ENCODE measurements around the gene CDK11A. TPM values are rescaled to one million over a fixed set of nuclear protein-coding genes. Genes with fewer than 3 reads are reported as not detected.

CDK11A gene
- polyA plus RNA-seq, 3 donors = 4.4 to 80.1 (median 13.3) TPM

- Histone ChIP-seq H3K27me3 (ENCODE audit: control insufficient read depth in 2 of 2, insufficient read depth in 2 of 2, low read length in 2 of 2) (no peaks in the 10 kb centered on the region), H3K4me3 (replicated peaks in 1 of 3; ENCODE audit: low read depth in 2 of 3, low read length in 3 of 3) (no peak overlapping the region), H3K79me2 (ENCODE audit: insufficient read depth, low read length) (no peaks in the 10 kb centered on the region), H3K27ac (ENCODE audit: low read depth in 1 of 2, low read length in 2 of 2) (no peak overlapping the region), H4K20me1 (ENCODE audit: insufficient read depth, low read length) (peaks cover 2% of the 10 kb centered on the region), H2AFZ (ENCODE audit: insufficient read depth, low read depth, low read length, poor library complexity, severe bottlenecking) (no peak overlapping the region), H3K9ac (ENCODE audit: insufficient read depth, low read length, poor library complexity, severe bottlenecking) (no peak overlapping the region), H3K4me2 (replicated peaks; ENCODE audit: extremely low read depth, low read length, poor library complexity, severe bottlenecking) (no peak overlapping the region), H3K36me3 (replicated peaks in 1 of 2; ENCODE audit: control insufficient read depth in 1 of 2, insufficient read depth in 2 of 2, low read length in 2 of 2) (peaks cover 44 to 53% of the 10 kb centered on the region in 2 donors), H3K4me1 (ENCODE audit: control insufficient read depth in 1 of 2, insufficient read depth in 2 of 2, low read length in 2 of 2) (no peaks in the 10 kb centered on the region), H3K9me3 (replicated peaks in 1 of 2; ENCODE audit: control insufficient read depth in 1 of 2, insufficient read depth in 1 of 2, low read length in 2 of 2) (no peaks in the 10 kb centered on the region)
- no peaks in the 10 kb centered on the region for H3K9me3 Mint-ChIP-seq
- no peak for TF ChIP-seq CTCF (IDR thresholded peaks at IDR 0.05)
- no peak overlapping the region for H3K27ac Mint-ChIP-seq
- intact Hi-C loops (cut with micrococcal nuclease) = no loop called here
- WGBS (ENCODE audit: insufficient coverage) = 95% methylated on average over 19 of the region's 25 CpGs
- peaks cover 35 to 57% of the 10 kb centered on the region in 2 donors for H3K36me3 Mint-ChIP-seq
- H3K4me3 Mint-ChIP-seq = no peak overlapping the region
- peaks cover 4% of the 10 kb centered on the region for H3K4me1 Mint-ChIP-seq
- H3K27me3 Mint-ChIP-seq (ENCODE audit: low read depth in 3 of 3) = peaks cover 0 to 2% (median 1%) of the 10 kb centered on the region in 3 donors
- DNase-seq = no peak
These were observed 51.8 kb downstream of the CDK11A start for GRCh38 chr1:1672181-1672965.

GRCh38 chr1:1671365-1672119 lies 52.6 kb downstream of the CDK11A start:
- H3K27me3 Mint-ChIP-seq (ENCODE audit: low read depth in 3 of 3) = peaks cover 0 to 2% (median 1%) of the 10 kb centered on the region in 3 donors
- H2AFZ ChIP-seq (ENCODE audit: insufficient read depth, low read depth, low read length, poor library complexity, severe bottlenecking) = no peak overlapping the region
- H3K36me3 Mint-ChIP-seq = peaks cover 37 to 62% of the 10 kb centered on the region in 2 donors
- intact Hi-C loops (cut with micrococcal nuclease) = no loop called here
- H3K9me3 ChIP-seq (replicated peaks in 1 of 2; ENCODE audit: control insufficient read depth in 1 of 2, insufficient read depth in 1 of 2, low read length in 2 of 2) = no peaks in the 10 kb centered on the region
- H3K4me1 ChIP-seq (ENCODE audit: control insufficient read depth in 1 of 2, insufficient read depth in 2 of 2, low read length in 2 of 2) = no peaks in the 10 kb centered on the region
- no peak overlapping the region for H3K4me2 ChIP-seq (replicated peaks; ENCODE audit: extremely low read depth, low read length, poor library complexity, severe bottlenecking)
- no peaks in the 10 kb centered on the region for H3K79me2 ChIP-seq (ENCODE audit: insufficient read depth, low read length)
- peaks cover 46 to 56% of the 10 kb centered on the region in 2 donors for H3K36me3 ChIP-seq (replicated peaks in 1 of 2; ENCODE audit: control insufficient read depth in 1 of 2, insufficient read depth in 2 of 2, low read length in 2 of 2)
- no peaks in the 10 kb centered on the region for H3K27me3 ChIP-seq (ENCODE audit: control insufficient read depth in 2 of 2, insufficient read depth in 2 of 2, low read length in 2 of 2)
- no peaks in the 10 kb centered on the region for H4K20me1 ChIP-seq (ENCODE audit: insufficient read depth, low read length)
- no peak overlapping the region for H3K4me3 Mint-ChIP-seq
- H3K27ac Mint-ChIP-seq = peak overlapping the region in 2 of 7 donors; percentile 6 to 57
- no peak overlapping the region for H3K27ac ChIP-seq (ENCODE audit: low read depth in 1 of 2, low read length in 2 of 2)
- WGBS (ENCODE audit: insufficient coverage) = 98% methylated on average over 18 of the region's 27 CpGs
- DNase-seq = no peak
- no peak overlapping the region for H3K9ac ChIP-seq (ENCODE audit: insufficient read depth, low read length, poor library complexity, severe bottlenecking)
- TF ChIP-seq CTCF (IDR thresholded peaks at IDR 0.05) = no peak
- H3K4me3 ChIP-seq (replicated peaks in 1 of 3; ENCODE audit: low read depth in 2 of 3, low read length in 3 of 3) = no peak overlapping the region
- H3K9me3 Mint-ChIP-seq = no peaks in the 10 kb centered on the region
- H3K4me1 Mint-ChIP-seq = peaks cover 4% of the 10 kb centered on the region

Measured in CD14-positive monocyte (primary cell).